ENCODE data around the gene ERBB2.

The ERBB2 gene

GRCh38 chr17:39769974-39770587 is 70.2 kb downstream of the ERBB2 start:
- no peak for DNase-seq

DNA sequence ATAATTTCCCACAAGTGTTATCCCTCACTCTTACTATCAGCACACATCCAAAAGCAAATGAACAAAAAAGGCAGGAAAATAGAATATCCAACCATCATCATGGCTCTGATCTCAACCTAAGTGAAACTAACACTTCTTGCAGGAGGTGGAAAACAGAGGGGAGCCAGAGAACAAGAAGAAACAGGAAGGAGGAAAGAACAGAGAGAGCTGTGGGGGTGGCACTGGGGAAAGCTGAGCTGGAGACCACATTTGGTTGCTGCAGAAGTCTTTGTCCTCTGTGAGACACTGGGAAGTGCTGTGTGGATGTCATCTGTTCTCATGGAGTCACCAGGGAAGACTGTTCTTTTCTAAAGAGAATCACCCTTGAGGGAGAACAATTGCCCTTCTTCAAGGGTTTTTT is 72.6 kb downstream of the ERBB2 start:
- no peak for DNase-seq

DNA sequence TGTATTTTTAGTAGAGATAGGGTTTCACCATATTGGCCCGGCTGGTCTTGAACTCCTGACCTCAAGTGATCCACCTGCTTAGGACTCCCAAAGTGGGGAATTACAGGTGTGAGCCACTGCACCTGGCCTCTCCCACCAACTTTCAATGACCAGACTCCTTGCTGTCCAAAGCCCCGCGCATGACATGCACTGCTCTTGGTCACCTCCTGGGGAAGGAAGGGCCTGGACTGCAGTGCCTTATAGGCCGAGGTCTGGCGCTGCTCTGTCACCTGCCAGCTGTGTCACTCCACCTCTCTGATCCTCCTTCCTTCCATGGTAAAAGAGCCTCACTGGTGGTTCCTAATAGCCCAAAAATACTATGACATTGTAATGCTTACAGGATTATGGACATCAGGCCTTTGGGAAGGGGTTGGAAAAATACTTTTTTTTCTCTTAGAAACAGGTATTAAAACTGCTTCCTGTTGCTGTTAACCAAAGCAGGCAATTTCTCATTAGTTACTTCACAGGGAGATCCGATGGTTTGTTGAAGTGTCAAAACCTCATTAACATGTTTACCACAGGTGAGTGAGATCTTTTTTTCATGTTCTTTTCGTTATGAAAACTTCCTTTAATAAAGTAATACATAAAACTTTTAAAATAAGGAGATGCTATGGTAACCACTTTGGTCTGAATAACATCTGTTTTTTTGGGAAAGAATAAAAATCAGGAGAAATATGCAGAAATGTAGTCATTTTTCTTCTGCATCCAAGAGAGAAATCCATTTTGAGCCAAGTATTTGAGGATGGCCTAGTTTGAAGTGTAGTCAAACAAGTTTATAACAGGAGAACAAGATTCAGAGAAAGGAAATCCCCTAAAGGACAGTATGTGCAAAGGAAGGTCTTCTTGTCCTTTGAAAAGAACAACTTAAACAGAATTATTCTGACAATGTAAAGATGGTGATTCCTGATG is 73.4 kb downstream of the ERBB2 start:
- no peak for DNase-seq

DNA sequence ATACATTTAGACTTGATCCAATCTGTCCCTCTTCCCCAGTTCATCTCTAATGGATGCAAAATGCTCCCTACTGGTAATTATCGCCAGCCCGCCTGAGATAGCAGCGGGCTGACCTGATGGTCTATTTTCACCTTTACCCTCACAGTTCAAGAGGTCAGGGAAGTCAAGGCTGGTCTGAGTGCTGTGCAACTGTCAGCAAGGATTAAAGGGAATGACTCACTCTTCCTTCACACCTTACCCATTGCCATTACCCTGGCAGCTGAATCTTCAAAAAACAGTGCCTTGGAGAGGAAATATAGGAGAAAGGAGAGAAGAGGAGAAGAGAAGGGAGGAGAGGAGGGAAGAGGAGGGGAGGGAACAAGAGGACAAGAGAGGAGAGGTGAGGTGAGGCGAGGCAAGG is 74.2 kb downstream of the ERBB2 start:
- DNase-seq, result no peak

DNA sequence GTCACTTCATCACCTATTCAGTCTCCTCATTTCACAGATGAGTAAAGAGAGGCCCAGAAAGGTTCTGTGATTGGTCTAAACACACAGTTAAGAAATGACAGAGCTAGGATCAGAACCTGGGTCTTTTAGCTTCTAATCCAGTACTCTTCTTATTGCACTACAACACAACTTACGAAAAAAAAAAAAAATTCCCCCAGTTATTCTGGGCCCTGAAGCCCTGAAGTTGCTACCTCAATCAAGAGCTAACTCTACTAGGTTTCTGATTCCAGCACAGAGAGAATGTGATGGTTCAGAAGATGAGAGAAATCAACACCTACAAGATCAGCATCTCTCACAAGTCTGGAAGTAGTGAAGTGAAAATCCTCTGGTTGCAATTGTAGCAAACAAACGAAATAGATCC is 75.2 kb downstream of the ERBB2 start:
- DNase-seq, result no peak

- DNase-seq, result no peak
Measured at GRCh38 chr17:39776252-39776651, 76.4 kb downstream of the ERBB2 start.

- DNase-seq, result no peak
Measured at GRCh38 chr17:39777534-39778365, 77.9 kb downstream of the ERBB2 start.
